Activated B cell treated with CpG ODN at 0.5 μM for 24 hours (primary cell): Measurements from ENCODE around the gene SLAMF1. TPM values are rescaled to one million over a fixed set of nuclear protein-coding genes. Genes with fewer than 3 reads are reported as not detected.

Experiments used
- ATAC-seq: fragments of 200-7000 bp; cut with Tn5 transposase; one replicate; pipeline ENCODE4 v1.10.0; 2021; ENCODE audit warnings: low read depth, mild to moderate bottlenecking, moderate library complexity
- CTCF ChIA-PET: fragments of 350-600 bp; sonication (Branson Sonifier 250); formaldehyde crosslinking; loops from one replicate; lab custom pipeline; 2021; ENCODE audit warnings: antibody characterized with exemption; lab: Charles Lee
- POLR2A ChIA-PET: fragments of 350-600 bp; sonication (Branson Sonifier 250); formaldehyde crosslinking; loops from one replicate; lab custom pipeline; 2021; ENCODE audit warnings: antibody characterized with exemption; lab: Charles Lee
- DNase-seq: peaks from one replicate; pipeline ENCODE4 v3.0.0; 2022
- H3K27ac Mint-ChIP-seq: one replicate; pipeline ENCODE4 v1.8.0; 2020; ENCODE audit warnings: mixed read lengths
- H3K27me3 Mint-ChIP-seq: one replicate; pipeline ENCODE4 v1.8.0; 2021; ENCODE audit warnings: mixed read lengths
- H3K36me3 Mint-ChIP-seq: one replicate; pipeline ENCODE4 v1.8.0; 2021; ENCODE audit warnings: low read depth, mixed read lengths
- H3K4me1 Mint-ChIP-seq: one replicate; pipeline ENCODE4 v1.8.0; 2021; ENCODE audit warnings: mixed read lengths
- H3K4me3 Mint-ChIP-seq: one replicate; pipeline ENCODE4 v1.8.0; 2020; ENCODE audit warnings: mild to moderate bottlenecking, mixed read lengths
- H3K9me3 Mint-ChIP-seq: one replicate; pipeline ENCODE4 v1.8.0; 2020; ENCODE audit warnings: mixed read lengths
- CTCF ChIP-seq: fragments of 200-600 bp; IDR thresholded peaks from one replicate; pipeline ENCODE4 v1.8.0; 2022; ENCODE audit warnings: antibody characterized with exemption, mild to moderate bottlenecking
- intact Hi-C: fragments of 100-400 bp; cut with micrococcal nuclease; formaldehyde crosslinking; loops from one replicate; pipeline ENCODE4 v1.15.1; 2024
- total RNA-seq: library from RNA; stranded (reverse); gene quantifications from 2 replicates; pipeline ENCODE4 v1.2.3, GENCODE V29; 2022

SLAMF1 gene
- total RNA-seq, 1 donor from 2014 or later = 91.7 TPM

GRCh38 chr1:160625725-160626498 lies 20.9 kb downstream of the SLAMF1 start:
- ATAC-seq (peak; percentile 18), DNase-seq (no peak)
- intact Hi-C loops = loop anchor here (2.0 to 10.0 kb wide), 2 partner anchors 21 to 1611 kb away; partner anchors contain the start of gene SLAMF1
- no peaks in the 10 kb centered on the region for H3K9me3 Mint-ChIP-seq
- peak overlapping the region; percentile 83 for H3K27ac Mint-ChIP-seq
- H3K4me1 Mint-ChIP-seq = peaks cover 99% of the 10 kb centered on the region
- POLR2A ChIA-PET = interaction anchor here (0.7 to 10.1 kb wide), 4 partner anchors 14 to 413 kb away, joined by 3 to 60 read pairs (median 6); partner anchors contain the start of gene TSTD1
- peak overlapping the region; percentile 76 for H3K4me3 Mint-ChIP-seq
- TF ChIP-seq CTCF = no peak
- no peaks in the 10 kb centered on the region for H3K27me3 Mint-ChIP-seq
- H3K36me3 Mint-ChIP-seq = peaks cover 87% of the 10 kb centered on the region
- CTCF ChIA-PET = interaction anchor here (0.8 to 1.4 kb wide), 3 partner anchors 50 to 75 kb away, joined by 3 to 5 read pairs (median 3); no protein-coding TSS in a partner anchor

GRCh38 chr1:160625321-160625720 lies 21.5 kb downstream of the SLAMF1 start:
- ATAC-seq = no peak
- no peak for TF ChIP-seq CTCF
- Mint-ChIP-seq H3K36me3 (peaks cover 83% of the 10 kb centered on the region), H3K27me3 (no peaks in the 10 kb centered on the region), H3K27ac (peak overlapping the region; percentile 83), H3K9me3 (no peaks in the 10 kb centered on the region), H3K4me3 (peak overlapping the region; percentile 76), H3K4me1 (peaks cover 95% of the 10 kb centered on the region)
- ChIA-PET POLR2A (interaction anchor here (0.7 to 10.1 kb wide), 6 partner anchors 12 to 413 kb away, joined by 3 to 60 read pairs (median 4); partner anchors contain the start of genes SLAMF1 and TSTD1), CTCF (interaction anchor here (0.8 to 1.4 kb wide), 3 partner anchors 19 to 56 kb away, joined by 3 to 5 read pairs (median 3); no protein-coding TSS in a partner anchor)
- intact Hi-C loops = loop anchor here (10.0 kb wide), 1 partner anchor 1611 kb away; no protein-coding TSS in a partner anchor
- DNase-seq = no peak

GRCh38 chr1:160624464-160624863 lies 22.4 kb downstream of the SLAMF1 start:
- H3K4me3 Mint-ChIP-seq = peak overlapping the region; percentile 58
- no peak for DNase-seq
- H3K27me3 Mint-ChIP-seq = no peaks in the 10 kb centered on the region
- CTCF ChIA-PET = interaction anchor here (1.2 to 1.4 kb wide), 2 partner anchors 18 to 51 kb away, joined by 3 to 5 read pairs; no protein-coding TSS in a partner anchor
- ATAC-seq = peak; percentile 9
- TF ChIP-seq CTCF = no peak
- peak overlapping the region; percentile 83 for H3K27ac Mint-ChIP-seq
- H3K9me3 Mint-ChIP-seq = no peaks in the 10 kb centered on the region
- intact Hi-C loops = loop anchor here (5.0 to 10.0 kb wide), 2 partner anchors 143 to 1610 kb away; no protein-coding TSS in a partner anchor
- POLR2A ChIA-PET = interaction anchor here (0.9 to 10.1 kb wide), 6 partner anchors 11 to 49 kb away, joined by 3 to 60 read pairs (median 4); partner anchors contain the start of gene SLAMF1
- peaks cover 94% of the 10 kb centered on the region for H3K4me1 Mint-ChIP-seq
- H3K36me3 Mint-ChIP-seq = peaks cover 82% of the 10 kb centered on the region

GRCh38 chr1:160623862-160624261 lies 23.0 kb downstream of the SLAMF1 start:
- Mint-ChIP-seq H3K27me3 (no peaks in the 10 kb centered on the region), H3K4me3 (peak overlapping the region; percentile 55), H3K4me1 (peaks cover 95% of the 10 kb centered on the region), H3K9me3 (peaks cover 4% of the 10 kb centered on the region), H3K36me3 (peaks cover 84% of the 10 kb centered on the region), H3K27ac (peak overlapping the region; percentile 83)
- intact Hi-C loops = loop anchor here (2.0 to 10.0 kb wide), 3 partner anchors 41 to 1609 kb away; no protein-coding TSS in a partner anchor
- POLR2A ChIA-PET = interaction anchor here (0.9 to 10.1 kb wide), 4 partner anchors 19 to 50 kb away, joined by 3 to 60 read pairs (median 10); partner anchors contain the start of gene SLAMF1
- CTCF ChIA-PET = interaction anchor here (1.0 to 1.5 kb wide), 2 partner anchors 92 to 196 kb away, joined by 3 to 5 read pairs; no protein-coding TSS in a partner anchor
- TF ChIP-seq CTCF = no peak
- no peak for DNase-seq
- ATAC-seq = no peak
